ENCODE measurements around the gene PPBP.

The PPBP gene

GRCh38 chr4:73944061-73944875 lies 43.7 kb downstream of the PPBP start:
- TF ChIP-seq CTCF (IDR thresholded peaks at IDR 0.05; ENCODE audit: low read depth, low read length, missing control alignments), result no peak
- no peak for DNase-seq (ENCODE audit: low read depth)
- no peak overlapping the region for H3K4me3 ChIP-seq (ENCODE audit: low read depth, low read length)

- no peak for DNase-seq (ENCODE audit: low read depth)
- TF ChIP-seq CTCF (IDR thresholded peaks at IDR 0.05; ENCODE audit: low read depth, low read length, missing control alignments), result no peak
- no peak overlapping the region for H3K4me3 ChIP-seq (ENCODE audit: low read depth, low read length)
Measured at GRCh38 chr4:73943555-73943954, 44.4 kb downstream of the PPBP start.

- DNase-seq (ENCODE audit: low read depth), result no peak
- TF ChIP-seq CTCF (IDR thresholded peaks at IDR 0.05; ENCODE audit: low read depth, low read length, missing control alignments), result no peak
- no peak overlapping the region for H3K4me3 ChIP-seq (ENCODE audit: low read depth, low read length)
Measured at GRCh38 chr4:73936969-73937368, 51.0 kb downstream of the PPBP start.
